ENCODE data around the gene BACH2.

GRCh38 chr6:89932245-89932802, 364.3 kb downstream of the BACH2 start:
- TF ChIP-seq CTCF (IDR thresholded peaks at IDR 0.05), result no peak
- no peak for TF ChIP-seq POLR2AphosphoS5 (IDR thresholded peaks at IDR 0.05)
- no peak for TF ChIP-seq POLR2A (IDR thresholded peaks at IDR 0.05; ENCODE audit: low read depth)
- no peak for TF ChIP-seq EP300 (IDR thresholded peaks at IDR 0.05)
